HPDE6-E6E7 (cell line): ENCODE data around the gene CCDC70.
"Not testable (repeated sequence)": the region's sequence is repeated elsewhere in the genome, so short reads cannot be mapped to it uniquely, and the experiment has no call there.

Experiments used
- DNase-seq: peaks from one replicate; pipeline ENCODE4 v3.0.0; 2011; ENCODE audit warnings: missing footprints; ENCODE audit errors: extremely low spot score

The CCDC70 gene

GRCh38 chr13:51907040-51907732, 45.4 kb downstream of the CCDC70 start:
- no peak for DNase-seq

- not testable (repeated sequence) for DNase-seq
Measured at GRCh38 chr13:51909265-51909664, 47.5 kb downstream of the CCDC70 start.

- no peak for DNase-seq
Measured at GRCh38 chr13:51910508-51910907, 48.7 kb downstream of the CCDC70 start.

GRCh38 chr13:51912091-51912490, 50.3 kb downstream of the CCDC70 start:
- DNase-seq = no peak

GRCh38 chr13:51912511-51913225, 50.9 kb downstream of the CCDC70 start:
- no peak for DNase-seq

- DNase-seq = no peak
Measured at GRCh38 chr13:51913421-51914136, 51.8 kb downstream of the CCDC70 start.

GRCh38 chr13:51914137-51914493, 52.3 kb downstream of the CCDC70 start:
- DNase-seq = no peak
